GM21786 (cell line): ENCODE measurements around the gene SIM1.

Source experiments
- ATAC-seq: cut with Tn5 transposase; IDR thresholded peaks from one replicate; pipeline ENCODE4 v1.9.1; 2021; ENCODE audit not compliant: unreplicated experiment

The SIM1 gene

GRCh38 chr6:100464903-100465700 is at the start of gene SIM1:
Gene SIM1, minus strand, starts transcription at chr6:100464921. Its CDS starts 1,453 bp downstream, at chr6:100463468.
- peak; percentile 33 for ATAC-seq

- no peak for ATAC-seq
Observed at GRCh38 chr6:100512203-100512862, 47.6 kb upstream of the SIM1 start.

- no peak for ATAC-seq
Observed at GRCh38 chr6:100509101-100509500, 44.4 kb upstream of the SIM1 start.

GRCh38 chr6:100506651-100507050 is 41.9 kb upstream of the SIM1 start:
- ATAC-seq = no peak

GRCh38 chr6:100504786-100505737 is 40.3 kb upstream of the SIM1 start:
- ATAC-seq = no peak

- ATAC-seq = no peak
Observed at GRCh38 chr6:100503043-100503705, 38.5 kb upstream of the SIM1 start.

- no peak for ATAC-seq
Observed at GRCh38 chr6:100493206-100493888, 28.6 kb upstream of the SIM1 start.

GRCh38 chr6:100491952-100492670 is 27.4 kb upstream of the SIM1 start:
- no peak for ATAC-seq

GRCh38 chr6:100490065-100490464 is 25.3 kb upstream of the SIM1 start:
- ATAC-seq = no peak

GRCh38 chr6:100488244-100488643 is 23.5 kb upstream of the SIM1 start:
- ATAC-seq = peak; percentile 52

- ATAC-seq = no peak
Observed at GRCh38 chr6:100487638-100488037, 22.9 kb upstream of the SIM1 start.

- no peak for ATAC-seq
Observed at GRCh38 chr6:100485268-100485667, 20.5 kb upstream of the SIM1 start.

- ATAC-seq = peak; percentile 33
Observed at GRCh38 chr6:100484474-100484873, 19.8 kb upstream of the SIM1 start.

GRCh38 chr6:100482698-100483097 is 18.0 kb upstream of the SIM1 start:
- ATAC-seq = no peak

GRCh38 chr6:100479179-100480035 is 14.7 kb upstream of the SIM1 start:
- peak; percentile 39 for ATAC-seq

GRCh38 chr6:100475554-100476320 is 11.0 kb upstream of the SIM1 start:
- peak; percentile 74 for ATAC-seq

- no peak for ATAC-seq
Observed at GRCh38 chr6:100473182-100473581, 8.5 kb upstream of the SIM1 start.

GRCh38 chr6:100472674-100473073 is 8.0 kb upstream of the SIM1 start:
- peak; percentile 86 for ATAC-seq
